BLaER1 treated with 17β-estradiol and CSF1 and Interleukin-3, amounts not matched to agents 10 nM and 100 nM (cell line): ENCODE results near the gene SLC25A45.

Experiments used
- H3K27ac ChIP-seq, 11 experiments: shearing (Covaris generic); formaldehyde crosslinking; 2 replicates each; pipeline ENCODE4 v1.8.1; 2022
- H3K27me3 ChIP-seq, 11 experiments: shearing (Covaris generic); formaldehyde crosslinking; 2 replicates each; pipeline ENCODE4 v1.8.1; 2022
- H3K36me3 ChIP-seq, 11 experiments: shearing (Covaris generic); formaldehyde crosslinking; 2 replicates each; pipeline ENCODE4 v1.8.1; 2022
- H3K4me1 ChIP-seq, 10 experiments: shearing (Covaris generic); formaldehyde crosslinking; 2 replicates each; pipeline ENCODE4 v1.8.1; 2022
- H3K4me2 ChIP-seq, 11 experiments: shearing (Covaris generic); formaldehyde crosslinking; 2 replicates each; pipeline ENCODE4 v1.8.1; 2022
- H3K4me3 ChIP-seq, 10 experiments: shearing (Covaris generic); formaldehyde crosslinking; 2 replicates each; pipeline ENCODE4 v1.8.1; 2022
- H3K9ac ChIP-seq, 11 experiments: shearing (Covaris generic); formaldehyde crosslinking; 2 replicates each; pipeline ENCODE4 v1.8.1; 2022
- H3K9me3 ChIP-seq, 11 experiments: shearing (Covaris generic); formaldehyde crosslinking; replicated peaks in 1 of 11; 2 replicates each; pipeline ENCODE4 v1.8.1; 2022
- H4K20me1 ChIP-seq, 11 experiments: shearing (Covaris generic); formaldehyde crosslinking; 2 replicates each; pipeline ENCODE4 v1.8.1; 2022
- Cebpa-rat ChIP-seq, 11 experiments: shearing (Covaris generic); IDR thresholded peaks; 2 replicates each; pipeline ENCODE4 v1.8.1; 2022

Gene SLC25A45

DNA sequence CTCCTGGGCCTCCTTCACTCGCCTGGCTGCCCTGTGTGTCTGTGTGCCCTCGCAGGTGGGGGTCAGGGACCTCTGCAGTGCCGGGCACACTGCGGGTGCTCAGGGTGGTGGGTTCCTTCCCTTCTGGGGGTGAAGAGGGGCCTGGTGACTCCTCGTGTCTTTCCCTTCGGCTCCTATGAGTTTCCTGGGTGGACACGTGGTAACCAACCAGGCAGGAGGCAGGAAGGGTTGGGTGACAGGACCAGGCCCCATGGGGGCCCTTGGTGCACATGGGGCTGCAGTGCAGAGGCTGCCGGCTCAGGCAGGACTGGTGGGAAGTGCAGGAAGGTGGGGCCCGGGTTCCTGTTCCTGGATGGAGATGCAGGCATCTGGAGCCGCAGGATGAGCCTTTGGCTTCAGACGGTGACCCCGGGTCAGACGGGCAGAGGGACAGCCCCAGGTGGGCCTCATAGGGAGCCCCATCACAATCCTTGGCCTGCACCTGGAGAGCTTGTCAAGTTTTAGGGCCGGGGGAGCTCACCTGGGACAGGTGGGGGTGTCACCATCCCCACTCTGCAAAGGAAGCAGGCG is 13.6 kb upstream of the SLC25A45 start:
- H3K4me2 ChIP-seq: peak overlapping the region in 7 of 11 experiments; percentile 5 to 57 (median 46); a peak in 12 of 22 replicates
- H4K20me1 ChIP-seq: peaks cover 0 to 95% (median 40%) of the 10 kb centered on the region in 11 experiments; a peak in 18 of 22 replicates
- H3K4me3 ChIP-seq: no peak overlapping the region
- peaks cover 86 to 100% (median 95%) of the 10 kb centered on the region in 11 experiments for H3K36me3 ChIP-seq
- peaks cover 29 to 47% (median 39%) of the 10 kb centered on the region in 10 experiments for H3K4me1 ChIP-seq
- H3K9ac ChIP-seq: peak overlapping the region in 9 of 11 experiments; percentile 3 to 60 (median 40); a peak in 14 of 22 replicates
- no peak for TF ChIP-seq Cebpa-rat (IDR thresholded peaks at IDR 0.05)
- H3K27ac ChIP-seq: peak overlapping the region in 7 of 11 experiments; percentile 3 to 54 (median 34); a peak in 9 of 22 replicates
- H3K9me3 ChIP-seq: no peaks in the 10 kb centered on the region
- H3K27me3 ChIP-seq: no peaks in the 10 kb centered on the region

DNA sequence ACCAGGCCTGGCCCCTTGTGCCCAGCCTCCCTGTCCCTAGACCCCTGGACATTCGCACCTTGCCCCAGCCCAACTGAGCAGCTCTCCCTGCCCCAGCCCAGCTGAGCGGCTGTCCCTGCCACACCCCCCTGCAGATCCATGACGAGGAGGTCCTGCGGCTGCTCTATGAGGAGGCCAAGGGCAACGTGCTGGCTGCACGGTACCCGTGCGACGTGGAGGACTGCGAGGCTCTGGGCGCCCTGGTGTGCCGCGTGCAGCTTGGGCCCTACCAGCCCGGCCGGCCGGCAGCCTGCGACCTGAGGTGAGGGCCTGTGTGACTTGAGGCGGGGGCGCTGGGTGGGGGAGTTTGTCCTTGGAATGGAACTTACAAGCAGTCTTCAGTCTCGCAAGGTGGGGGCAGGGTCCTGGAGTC is 11.7 kb upstream of the SLC25A45 start:
- no peak for TF ChIP-seq Cebpa-rat (IDR thresholded peaks at IDR 0.05)
- H4K20me1 ChIP-seq: peaks cover 2 to 95% (median 47%) of the 10 kb centered on the region in 11 experiments; a peak in 18 of 22 replicates
- H3K36me3 ChIP-seq: peaks cover 68 to 93% (median 83%) of the 10 kb centered on the region in 11 experiments
- peak overlapping the region in 1 of 11 experiments; percentile 13; a peak in 1 of 22 replicates for H3K27ac ChIP-seq
- H3K9ac ChIP-seq: peak overlapping the region in 2 of 11 experiments; percentile 5 to 23; a peak in 3 of 22 replicates
- H3K27me3 ChIP-seq: no peaks in the 10 kb centered on the region
- H3K4me1 ChIP-seq: peaks cover 32 to 50% (median 45%) of the 10 kb centered on the region in 10 experiments
- H3K4me3 ChIP-seq: no peak overlapping the region
- H3K4me2 ChIP-seq: no peak overlapping the region
- no peaks in the 10 kb centered on the region for H3K9me3 ChIP-seq

DNA sequence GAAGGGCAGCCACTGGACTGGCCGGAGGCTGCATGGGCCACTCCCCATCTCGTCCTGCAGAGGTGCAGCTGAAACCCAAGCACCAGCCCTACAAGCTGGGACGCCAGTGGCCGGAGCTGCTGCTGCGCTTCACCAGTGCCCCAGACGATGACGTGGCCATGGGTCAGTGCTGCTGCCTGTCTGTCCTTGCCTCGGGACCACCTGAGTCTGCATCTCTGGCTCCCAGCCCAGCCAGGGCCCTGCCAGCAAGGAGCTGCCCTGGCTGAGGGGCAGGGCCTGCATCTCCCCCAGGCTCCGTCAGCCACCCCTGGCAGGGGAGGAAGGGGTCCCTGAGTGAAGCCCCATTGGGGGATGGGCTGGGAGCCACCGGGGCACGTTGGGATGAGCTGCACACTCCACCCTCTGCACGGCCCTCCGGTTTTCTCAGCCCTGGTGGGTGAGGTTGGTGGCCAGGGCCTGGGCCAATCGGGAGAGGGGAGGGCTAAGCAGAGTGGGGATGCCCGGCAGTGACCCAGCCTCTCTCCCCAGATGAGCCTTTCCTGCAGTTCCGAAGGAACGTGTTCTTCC is 11.2 kb upstream of the SLC25A45 start:
- peaks cover 4 to 95% (median 50%) of the 10 kb centered on the region in 11 experiments; a peak in 18 of 22 replicates for H4K20me1 ChIP-seq
- no peak overlapping the region for H3K27ac ChIP-seq
- no peak overlapping the region for H3K4me2 ChIP-seq
- H3K4me1 ChIP-seq: peaks cover 38 to 56% (median 50%) of the 10 kb centered on the region in 10 experiments
- H3K27me3 ChIP-seq: no peaks in the 10 kb centered on the region
- no peaks in the 10 kb centered on the region for H3K9me3 ChIP-seq
- no peak for TF ChIP-seq Cebpa-rat (IDR thresholded peaks at IDR 0.05)
- H3K9ac ChIP-seq: 0 out of 22 replicates have a peak overlapping the region, but pooled peaks of 1 of the 11 experiments have one; percentile 5
- peaks cover 63 to 91% (median 81%) of the 10 kb centered on the region in 11 experiments for H3K36me3 ChIP-seq
- no peak overlapping the region for H3K4me3 ChIP-seq

DNA sequence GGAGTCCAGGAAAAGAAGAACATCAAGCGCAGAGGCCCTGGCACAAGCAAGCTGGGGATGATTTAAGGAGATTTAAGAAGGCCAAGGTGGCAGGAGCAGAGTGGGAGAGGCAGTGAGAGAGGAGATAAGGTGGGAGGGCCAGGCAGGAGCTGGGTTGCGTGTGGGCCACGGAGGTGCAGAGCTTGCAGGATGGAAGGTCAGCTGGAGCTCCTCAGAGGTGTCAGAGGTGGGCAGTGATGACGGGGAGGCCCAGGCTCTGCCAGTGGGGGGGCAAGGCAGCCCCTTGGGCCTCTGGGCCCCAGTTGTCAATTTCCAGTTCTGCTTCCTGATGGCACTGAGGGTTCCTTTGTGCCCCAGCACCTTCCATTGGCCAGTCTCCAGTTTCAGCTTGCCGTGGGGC is 10.5 kb upstream of the SLC25A45 start:
- H3K4me3 ChIP-seq: no peak overlapping the region
- no peak for TF ChIP-seq Cebpa-rat (IDR thresholded peaks at IDR 0.05)
- no peaks in the 10 kb centered on the region for H3K27me3 ChIP-seq
- H3K36me3 ChIP-seq: peaks cover 56 to 84% (median 74%) of the 10 kb centered on the region in 11 experiments
- no peak overlapping the region for H3K4me2 ChIP-seq
- peaks cover 45 to 63% (median 57%) of the 10 kb centered on the region in 10 experiments for H3K4me1 ChIP-seq
- no peaks in the 10 kb centered on the region for H3K9me3 ChIP-seq
- peaks cover 4 to 93% (median 52%) of the 10 kb centered on the region in 11 experiments; a peak in 18 of 22 replicates for H4K20me1 ChIP-seq
- H3K27ac ChIP-seq: peak overlapping the region in 3 of 11 experiments; percentile 44 to 92 (median 76); a peak in 1 of 22 replicates
- H3K9ac ChIP-seq: peak overlapping the region in 4 of 11 experiments; percentile 8 to 46 (median 14); a peak in 4 of 22 replicates

DNA sequence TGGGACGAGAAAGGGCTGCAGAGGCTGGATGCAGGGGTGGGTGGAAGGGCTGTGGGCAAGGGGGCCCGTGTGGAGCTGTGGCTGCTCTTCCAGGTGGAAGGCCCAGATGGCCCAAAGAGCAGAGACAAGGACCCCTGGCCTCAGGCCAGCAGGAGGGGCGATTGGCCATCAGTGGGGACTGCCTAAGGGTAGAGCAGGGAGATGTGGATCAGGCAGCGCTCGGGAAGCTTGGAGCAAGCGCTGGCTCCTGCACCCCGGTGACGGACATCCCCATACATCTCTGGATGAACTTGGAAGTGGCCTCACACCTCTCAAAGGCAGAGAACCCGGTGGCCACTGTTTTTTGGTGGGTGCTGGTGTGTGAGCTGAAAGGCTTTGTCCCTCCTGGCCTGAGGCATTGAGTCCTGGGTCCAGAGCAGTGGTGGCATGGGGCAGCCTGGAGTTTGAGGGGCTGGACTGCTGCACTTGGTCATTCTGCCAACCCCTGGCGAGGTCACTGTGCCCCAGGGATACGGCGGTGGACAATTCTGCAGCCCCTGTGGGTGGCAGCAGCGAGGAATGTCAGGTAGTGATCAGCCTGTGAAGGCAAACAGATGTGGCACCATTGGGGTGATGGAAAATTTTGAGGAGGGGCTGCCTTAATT is 9.9 kb upstream of the SLC25A45 start:
- H3K27ac ChIP-seq: peak overlapping the region in 9 of 11 experiments; percentile 6 to 92 (median 55); a peak in 12 of 22 replicates
- TF ChIP-seq Cebpa-rat (IDR thresholded peaks at IDR 0.05): no peak
- H3K9me3 ChIP-seq: no peaks in the 10 kb centered on the region
- H3K27me3 ChIP-seq: no peaks in the 10 kb centered on the region
- peaks cover 51 to 69% (median 63%) of the 10 kb centered on the region in 10 experiments for H3K4me1 ChIP-seq
- peak overlapping the region in 9 of 11 experiments; percentile 8 to 98 (median 90); a peak in 9 of 22 replicates for H3K9ac ChIP-seq
- H4K20me1 ChIP-seq: peaks cover 4 to 88% (median 52%) of the 10 kb centered on the region in 11 experiments; a peak in 18 of 22 replicates
- peaks cover 51 to 78% (median 68%) of the 10 kb centered on the region in 11 experiments for H3K36me3 ChIP-seq
- peak overlapping the region in 9 of 11 experiments; percentile 92 to 99 (median 96); a peak in 13 of 22 replicates for H3K4me2 ChIP-seq
- no peak overlapping the region for H3K4me3 ChIP-seq

DNA sequence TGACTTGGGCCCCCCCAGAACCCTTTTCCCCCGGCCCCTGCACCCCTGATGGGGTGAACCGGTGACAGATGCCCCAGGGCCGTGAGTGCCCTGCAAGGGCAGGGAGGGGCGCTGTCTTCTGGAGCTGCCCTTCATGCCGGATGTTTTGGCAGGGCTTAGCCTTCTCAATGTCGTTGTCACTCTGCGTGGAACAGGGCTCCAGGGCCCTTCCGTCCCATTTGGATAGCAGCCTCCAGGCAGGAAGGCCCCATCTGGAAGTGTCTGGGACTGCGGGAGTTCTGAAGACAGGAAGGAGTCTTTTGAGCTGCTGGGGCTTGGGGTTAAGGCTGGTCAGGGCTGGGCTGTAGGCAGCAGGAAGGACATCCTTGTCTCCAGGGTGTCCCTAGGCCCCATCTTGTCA is 8.6 kb upstream of the SLC25A45 start:
- Histone ChIP-seq H3K27ac (peak overlapping the region in 10 of 11 experiments; percentile 55 to 92 (median 68); a peak in 19 of 22 replicates), H3K4me1 (peaks cover 56 to 70% (median 66%) of the 10 kb centered on the region in 10 experiments), H4K20me1 (peaks cover 4 to 75% (median 44%) of the 10 kb centered on the region in 11 experiments; a peak in 18 of 22 replicates)

GRCh38 chr11:65390099-65390941 is 7.9 kb upstream of the SLC25A45 start:
- peaks cover 63 to 70% (median 67%) of the 10 kb centered on the region in 10 experiments for H3K4me1 ChIP-seq

More for the DNA sequence above, 8.6 kb upstream of the SLC25A45 start:
- no peak for TF ChIP-seq Cebpa-rat (IDR thresholded peaks at IDR 0.05)
- Histone ChIP-seq H3K4me2 (peak overlapping the region; percentile 86 to 99 (median 95)), H3K27me3 (no peaks in the 10 kb centered on the region), H3K9ac (peak overlapping the region; percentile 30 to 98 (median 91); a peak in 21 of 22 replicates), H3K36me3 (peaks cover 40 to 65% (median 55%) of the 10 kb centered on the region in 11 experiments), H3K4me3 (peak overlapping the region in 3 of 10 experiments; percentile 90 to 94 (median 93); a peak in 3 of 20 replicates), H3K9me3 (no peaks in the 10 kb centered on the region)

More at GRCh38 chr11:65390099-65390941, 7.9 kb upstream of the SLC25A45 start:
- H3K27me3 ChIP-seq: no peaks in the 10 kb centered on the region
- H4K20me1 ChIP-seq: peaks cover 4 to 68% (median 42%) of the 10 kb centered on the region in 11 experiments; a peak in 18 of 22 replicates
- peaks cover 33 to 58% (median 48%) of the 10 kb centered on the region in 11 experiments for H3K36me3 ChIP-seq
- H3K27ac ChIP-seq: peak overlapping the region; percentile 13 to 92 (median 68); a peak in 20 of 22 replicates
- peak overlapping the region; percentile 53 to 98 (median 91) for H3K9ac ChIP-seq
- no peaks in the 10 kb centered on the region for H3K9me3 ChIP-seq
- peak overlapping the region; percentile 86 to 99 (median 95) for H3K4me2 ChIP-seq
- H3K4me3 ChIP-seq: peak overlapping the region in 6 of 10 experiments; percentile 17 to 96 (median 92); a peak in 8 of 20 replicates
- no peak for TF ChIP-seq Cebpa-rat (IDR thresholded peaks at IDR 0.05)
